ENCODE data around the gene STAG1. TPM values are rescaled to one million over a fixed set of nuclear protein-coding genes. Genes with fewer than 3 reads are reported as not detected.

The STAG1 gene
- total and polyA plus RNA-seq, 2 donors (not counting 1 experiment from before 2014, with no cell fraction given) = 23.2 to 38.6 TPM

DNA sequence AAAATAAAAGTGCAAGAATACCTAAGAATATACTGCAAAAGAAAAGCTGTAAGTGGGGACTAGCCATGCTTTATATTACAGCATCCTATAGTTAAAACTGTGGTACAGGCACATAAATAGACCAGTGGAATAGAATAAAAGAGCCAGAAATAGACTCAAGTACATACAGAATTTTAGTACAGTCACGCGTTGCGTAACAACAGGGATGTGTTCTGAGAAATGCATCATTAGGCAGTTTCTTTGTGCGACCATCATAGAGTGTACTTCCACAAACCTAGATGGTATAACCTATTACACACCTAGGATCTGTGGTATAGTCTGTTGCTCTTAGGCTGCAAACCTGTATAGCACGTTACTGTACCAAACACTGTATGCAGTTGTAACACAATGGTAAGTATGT lies 440.2 kb downstream of the STAG1 start:
- no peaks in the 10 kb centered on the region for H3K9me3 ChIP-seq (ENCODE audit: control insufficient read depth, insufficient read depth, low read depth, low read length)
- no peak for TF ChIP-seq CTCF (conservative IDR thresholded peaks at IDR 0.05 in 1 of 2, IDR thresholded peaks at IDR 0.05 in 1 of 2; ENCODE audit: low read depth in 1 of 2, low read length in 2 of 2)
- TF ChIP-seq EZH2 (IDR thresholded peaks at IDR 0.05; ENCODE audit: low read length, missing control alignments) = no peak
- peak in 1 of 2 donors; percentile 14 for DNase-seq (ENCODE audit: low read depth in 2 of 2)
- H3K9ac ChIP-seq (ENCODE audit: insufficient read depth, low read length) = no peak overlapping the region
- no peak overlapping the region for H2AFZ ChIP-seq (ENCODE audit: low read length)
- no peaks in the 10 kb centered on the region for H3K79me2 ChIP-seq (ENCODE audit: control insufficient read depth, insufficient read depth, low read length)
- no peaks in the 10 kb centered on the region for H4K20me1 ChIP-seq (ENCODE audit: control insufficient read depth, extremely low read depth, insufficient read depth, low read length)
- no peaks in the 10 kb centered on the region for H3K27me3 ChIP-seq (ENCODE audit: control insufficient read depth, insufficient read depth, low read length)
- no peak overlapping the region for H3K4me3 ChIP-seq (replicated peaks in 1 of 4; ENCODE audit: control extremely low read depth in 1 of 4, insufficient read depth in 1 of 4, low read depth in 3 of 4, low read length in 4 of 4)
- no peaks in the 10 kb centered on the region for H3K4me1 ChIP-seq (ENCODE audit: control insufficient read depth, extremely low read depth, insufficient read depth, low read length)
- no peak overlapping the region for H3K4me2 ChIP-seq (ENCODE audit: extremely low read depth, insufficient read depth, low read length)
- no peaks in the 10 kb centered on the region for H3K36me3 ChIP-seq (ENCODE audit: control insufficient read depth, insufficient read depth, low read length)
- H3K27ac ChIP-seq (ENCODE audit: insufficient read depth, low read length) = no peak overlapping the region

- no peaks in the 10 kb centered on the region for H3K9me3 ChIP-seq (ENCODE audit: control insufficient read depth, insufficient read depth, low read depth, low read length)
- no peaks in the 10 kb centered on the region for H3K79me2 ChIP-seq (ENCODE audit: control insufficient read depth, insufficient read depth, low read length)
- H4K20me1 ChIP-seq (ENCODE audit: control insufficient read depth, extremely low read depth, insufficient read depth, low read length) = no peaks in the 10 kb centered on the region
- H3K27me3 ChIP-seq (ENCODE audit: control insufficient read depth, insufficient read depth, low read length) = no peaks in the 10 kb centered on the region
- H3K4me2 ChIP-seq (ENCODE audit: extremely low read depth, insufficient read depth, low read length) = no peak overlapping the region
- no peaks in the 10 kb centered on the region for H3K36me3 ChIP-seq (ENCODE audit: control insufficient read depth, insufficient read depth, low read length)
- no peak for DNase-seq (ENCODE audit: low read depth in 2 of 2)
- H3K4me3 ChIP-seq (replicated peaks in 1 of 4; ENCODE audit: control extremely low read depth in 1 of 4, insufficient read depth in 1 of 4, low read depth in 3 of 4, low read length in 4 of 4) = no peak overlapping the region
- TF ChIP-seq CTCF (conservative IDR thresholded peaks at IDR 0.05 in 1 of 2, IDR thresholded peaks at IDR 0.05 in 1 of 2; ENCODE audit: low read depth in 1 of 2, low read length in 2 of 2) (no peak), EZH2 (IDR thresholded peaks at IDR 0.05; ENCODE audit: low read length, missing control alignments) (no peak)
- H3K4me1 ChIP-seq (ENCODE audit: control insufficient read depth, extremely low read depth, insufficient read depth, low read length) = no peaks in the 10 kb centered on the region
- H3K27ac ChIP-seq (ENCODE audit: insufficient read depth, low read length) = no peak overlapping the region
- H3K9ac ChIP-seq (ENCODE audit: insufficient read depth, low read length) = no peak overlapping the region
- no peak overlapping the region for H2AFZ ChIP-seq (ENCODE audit: low read length)
These were observed 440.9 kb downstream of the STAG1 start for GRCh38 chr3:136311261-136311660.

- H3K27me3 ChIP-seq (ENCODE audit: control insufficient read depth, insufficient read depth, low read length) = no peaks in the 10 kb centered on the region
- H3K9ac ChIP-seq (ENCODE audit: insufficient read depth, low read length) = no peak overlapping the region
- no peaks in the 10 kb centered on the region for H3K9me3 ChIP-seq (ENCODE audit: control insufficient read depth, insufficient read depth, low read depth, low read length)
- no peak overlapping the region for H3K4me2 ChIP-seq (ENCODE audit: extremely low read depth, insufficient read depth, low read length)
- H4K20me1 ChIP-seq (ENCODE audit: control insufficient read depth, extremely low read depth, insufficient read depth, low read length) = no peaks in the 10 kb centered on the region
- TF ChIP-seq EZH2 (IDR thresholded peaks at IDR 0.05; ENCODE audit: low read length, missing control alignments) = no peak
- peak; percentile 50 to 76 for TF ChIP-seq CTCF (conservative IDR thresholded peaks at IDR 0.05 in 1 of 2, IDR thresholded peaks at IDR 0.05 in 1 of 2; ENCODE audit: low read depth in 1 of 2, low read length in 2 of 2)
- no peak overlapping the region for H3K27ac ChIP-seq (ENCODE audit: insufficient read depth, low read length)
- H3K4me1 ChIP-seq (ENCODE audit: control insufficient read depth, extremely low read depth, insufficient read depth, low read length) = no peaks in the 10 kb centered on the region
- no peaks in the 10 kb centered on the region for H3K79me2 ChIP-seq (ENCODE audit: control insufficient read depth, insufficient read depth, low read length)
- DNase-seq (ENCODE audit: low read depth in 2 of 2) = peak; percentile 23 to 79
- no peak overlapping the region for H2AFZ ChIP-seq (ENCODE audit: low read length)
- H3K4me3 ChIP-seq (replicated peaks in 1 of 4; ENCODE audit: control extremely low read depth in 1 of 4, insufficient read depth in 1 of 4, low read depth in 3 of 4, low read length in 4 of 4) = no peak overlapping the region
- H3K36me3 ChIP-seq (ENCODE audit: control insufficient read depth, insufficient read depth, low read length) = no peaks in the 10 kb centered on the region
These were observed 446.3 kb downstream of the STAG1 start for GRCh38 chr3:136305879-136306278.

Data from fibroblast of lung (primary cell).